GM23338 (cell line): ENCODE results near the gene TRIM36.

Experiments used
- EZH2 ChIP-seq: fragments of 200-600 bp; sonication (generic); IDR thresholded peaks from one replicate; pipeline ENCODE4 v1.8.0; 2017; ENCODE audit warnings: antibody characterized with exemption, mild to moderate bottlenecking, low read depth; ENCODE audit not compliant: unreplicated experiment
- EZH2phosphoT487 ChIP-seq: fragments of 200-600 bp; sonication (generic); IDR thresholded peaks from one replicate; pipeline ENCODE4 v1.8.1; 2018; ENCODE audit warnings: antibody characterized with exemption; ENCODE audit not compliant: unreplicated experiment
- JUNB ChIP-seq: IDR thresholded peaks from one replicate; pipeline ENCODE4 v1.6.1; 2016; ENCODE audit warnings: antibody characterized with exemption; ENCODE audit not compliant: unreplicated experiment
- POLR2AphosphoS5 ChIP-seq: IDR thresholded peaks from 2 replicates; pipeline ENCODE4 v1.6.1; 2016; ENCODE audit warnings: antibody characterized with exemption, low read depth
- STAT1 ChIP-seq: IDR thresholded peaks from one replicate; pipeline ENCODE4 v1.6.1; 2016; ENCODE audit warnings: antibody characterized with exemption; ENCODE audit not compliant: unreplicated experiment
- TF ChIP-seq, protein P1 (sequence below), 2 experiments: fragments of 200-600 bp in 1 of 2; sonication (generic) in 1 of 2; conservative IDR thresholded peaks; 2 replicates each; pipeline versions ENCODE4 v1.5.1 to v1.6.1; 2016 to 2017; ENCODE audit warnings: antibody characterized with exemption in 2 of 2, low read depth in 2 of 2, mild to moderate bottlenecking in 2 of 2, moderate library complexity in 1 of 2
- TF ChIP-seq, protein P2 (sequence below): IDR thresholded peaks from one replicate; pipeline ENCODE4 v1.6.1; 2018; ENCODE audit warnings: antibody characterized with exemption; ENCODE audit not compliant: unreplicated experiment

DNA sequence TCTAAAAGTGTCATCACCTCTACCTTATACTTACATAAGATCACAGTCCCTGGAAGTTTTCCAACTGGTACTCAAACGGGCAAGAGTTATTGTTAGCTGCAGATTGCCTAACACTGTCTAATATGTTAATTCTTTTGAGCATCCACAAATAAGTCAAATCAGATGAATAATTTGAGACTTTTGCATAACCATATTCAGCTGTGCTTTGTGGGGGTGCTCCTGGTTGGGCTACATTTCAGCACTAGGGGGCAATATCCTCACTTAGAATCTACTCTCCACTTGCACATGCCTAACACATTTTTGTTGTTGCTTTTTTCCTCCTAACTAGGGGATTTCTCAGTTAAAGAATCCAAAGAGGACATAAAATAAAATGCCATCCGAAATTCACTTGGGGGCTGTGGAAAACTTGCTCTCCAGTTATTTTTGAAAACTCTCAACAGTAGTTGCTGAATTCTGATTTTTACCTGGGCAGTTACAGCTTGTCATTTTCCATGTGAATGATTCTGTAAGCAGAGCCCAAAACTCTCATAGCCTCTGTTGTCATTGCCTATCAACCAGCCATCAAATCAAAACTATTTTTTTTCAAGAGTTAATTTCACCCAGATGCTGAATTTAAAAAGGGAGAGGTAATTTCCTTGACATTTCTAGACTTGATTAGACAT is 71.5 kb downstream of the TRIM36 start:
- TF ChIP-seq, protein P1, sequence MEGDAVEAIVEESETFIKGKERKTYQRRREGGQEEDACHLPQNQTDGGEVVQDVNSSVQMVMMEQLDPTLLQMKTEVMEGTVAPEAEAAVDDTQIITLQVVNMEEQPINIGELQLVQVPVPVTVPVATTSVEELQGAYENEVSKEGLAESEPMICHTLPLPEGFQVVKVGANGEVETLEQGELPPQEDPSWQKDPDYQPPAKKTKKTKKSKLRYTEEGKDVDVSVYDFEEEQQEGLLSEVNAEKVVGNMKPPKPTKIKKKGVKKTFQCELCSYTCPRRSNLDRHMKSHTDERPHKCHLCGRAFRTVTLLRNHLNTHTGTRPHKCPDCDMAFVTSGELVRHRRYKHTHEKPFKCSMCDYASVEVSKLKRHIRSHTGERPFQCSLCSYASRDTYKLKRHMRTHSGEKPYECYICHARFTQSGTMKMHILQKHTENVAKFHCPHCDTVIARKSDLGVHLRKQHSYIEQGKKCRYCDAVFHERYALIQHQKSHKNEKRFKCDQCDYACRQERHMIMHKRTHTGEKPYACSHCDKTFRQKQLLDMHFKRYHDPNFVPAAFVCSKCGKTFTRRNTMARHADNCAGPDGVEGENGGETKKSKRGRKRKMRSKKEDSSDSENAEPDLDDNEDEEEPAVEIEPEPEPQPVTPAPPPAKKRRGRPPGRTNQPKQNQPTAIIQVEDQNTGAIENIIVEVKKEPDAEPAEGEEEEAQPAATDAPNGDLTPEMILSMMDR (conservative IDR thresholded peaks at IDR 0.05; ENCODE audit: low read depth in 2 of 2) = peak; percentile 86 to 92
- TF ChIP-seq, protein P2, sequence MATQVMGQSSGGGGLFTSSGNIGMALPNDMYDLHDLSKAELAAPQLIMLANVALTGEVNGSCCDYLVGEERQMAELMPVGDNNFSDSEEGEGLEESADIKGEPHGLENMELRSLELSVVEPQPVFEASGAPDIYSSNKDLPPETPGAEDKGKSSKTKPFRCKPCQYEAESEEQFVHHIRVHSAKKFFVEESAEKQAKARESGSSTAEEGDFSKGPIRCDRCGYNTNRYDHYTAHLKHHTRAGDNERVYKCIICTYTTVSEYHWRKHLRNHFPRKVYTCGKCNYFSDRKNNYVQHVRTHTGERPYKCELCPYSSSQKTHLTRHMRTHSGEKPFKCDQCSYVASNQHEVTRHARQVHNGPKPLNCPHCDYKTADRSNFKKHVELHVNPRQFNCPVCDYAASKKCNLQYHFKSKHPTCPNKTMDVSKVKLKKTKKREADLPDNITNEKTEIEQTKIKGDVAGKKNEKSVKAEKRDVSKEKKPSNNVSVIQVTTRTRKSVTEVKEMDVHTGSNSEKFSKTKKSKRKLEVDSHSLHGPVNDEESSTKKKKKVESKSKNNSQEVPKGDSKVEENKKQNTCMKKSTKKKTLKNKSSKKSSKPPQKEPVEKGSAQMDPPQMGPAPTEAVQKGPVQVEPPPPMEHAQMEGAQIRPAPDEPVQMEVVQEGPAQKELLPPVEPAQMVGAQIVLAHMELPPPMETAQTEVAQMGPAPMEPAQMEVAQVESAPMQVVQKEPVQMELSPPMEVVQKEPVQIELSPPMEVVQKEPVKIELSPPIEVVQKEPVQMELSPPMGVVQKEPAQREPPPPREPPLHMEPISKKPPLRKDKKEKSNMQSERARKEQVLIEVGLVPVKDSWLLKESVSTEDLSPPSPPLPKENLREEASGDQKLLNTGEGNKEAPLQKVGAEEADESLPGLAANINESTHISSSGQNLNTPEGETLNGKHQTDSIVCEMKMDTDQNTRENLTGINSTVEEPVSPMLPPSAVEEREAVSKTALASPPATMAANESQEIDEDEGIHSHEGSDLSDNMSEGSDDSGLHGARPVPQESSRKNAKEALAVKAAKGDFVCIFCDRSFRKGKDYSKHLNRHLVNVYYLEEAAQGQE = no peak
- TF ChIP-seq EZH2 (no peak), POLR2AphosphoS5 (no peak), EZH2phosphoT487 (no peak), STAT1 (no peak), JUNB (no peak)
